ENCODE measurements around the gene CNNM1. TPM values are rescaled to one million over a fixed set of nuclear protein-coding genes. Genes with fewer than 3 reads are reported as not detected.

The CNNM1 gene
- total and polyA plus RNA-seq, 2 donors (not counting 3 experiments of a cell fraction or from before 2014, with no cell fraction given), result not detected

GRCh38 chr10:99369551-99369950 lies 40.4 kb downstream of the CNNM1 start:
- intact Hi-C loops (cut with micrococcal nuclease), result no loop called here
- Histone ChIP-seq H3K4me2 (ENCODE audit: insufficient read depth, low read length) (no peak overlapping the region), H3K9me3 (replicated peaks; ENCODE audit: control insufficient read depth, insufficient read depth, low read length) (no peaks in the 10 kb centered on the region), H2AFZ (ENCODE audit: low read depth, low read length) (no peak overlapping the region), H3K36me3 (ENCODE audit: control insufficient read depth in 2 of 2, extremely low read depth in 1 of 2, insufficient read depth in 2 of 2, low read length in 2 of 2) (no peaks in the 10 kb centered on the region), H4K20me1 (replicated peaks; ENCODE audit: control insufficient read depth, extremely low read depth, insufficient read depth, low read length) (no peaks in the 10 kb centered on the region), H3K9ac (replicated peaks; ENCODE audit: extremely low read depth, insufficient read depth, low read length) (no peak overlapping the region), H3K9me1 (replicated peaks; ENCODE audit: control insufficient read depth, extremely low read depth, insufficient read depth, low read length) (no peaks in the 10 kb centered on the region), H3K4me3 (replicated peaks in 1 of 3; ENCODE audit: insufficient read depth in 1 of 3, low read depth in 1 of 3, low read length in 3 of 3) (no peak overlapping the region), H3K27ac (ENCODE audit: insufficient read depth, low read depth, low read length) (no peak overlapping the region), H3K79me2 (ENCODE audit: control insufficient read depth, insufficient read depth, low read length) (no peaks in the 10 kb centered on the region), H3K4me1 (ENCODE audit: control insufficient read depth, extremely low read depth, insufficient read depth, low read length) (peaks cover 6% of the 10 kb centered on the region), H3K27me3 (ENCODE audit: control insufficient read depth in 2 of 2, insufficient read depth in 2 of 2, low read length in 2 of 2) (peaks cover 30 to 35% of the 10 kb centered on the region in 2 experiments)
- ChIA-PET CTCF (no interaction called here), POLR2A (no interaction called here)
- dilution Hi-C loops (cut with MboI; ENCODE audit: extremely low pct_ligation_motif_present, low sequenced_read_pairs), result no loop called here
- no peak for DNase-seq (ENCODE audit: low read depth, low spot score)
- no peak for FAIRE-seq
- no TSS peak for BruUV-seq (replicated peaks)
- TF ChIP-seq POLR2A (IDR thresholded peaks at IDR 0.05; ENCODE audit: low read depth, low read length), result no peak
- no peak for TF ChIP-seq EZH2 (IDR thresholded peaks at IDR 0.05; ENCODE audit: borderline replicate concordance, low read depth, low read length, severe bottlenecking)
- no peak for TF ChIP-seq JUN (IDR thresholded peaks at IDR 0.05; ENCODE audit: borderline replicate concordance, insufficient read depth, insufficient read length, low read depth)
- no peak for TF ChIP-seq MYC (IDR thresholded peaks at IDR 0.05; ENCODE audit: low read depth, low read length)
- TF ChIP-seq CTCF (IDR thresholded peaks at IDR 0.05; ENCODE audit: extremely low read depth in 1 of 2, insufficient read depth in 1 of 2, low read depth in 1 of 2, low read length in 2 of 2), result no peak
- no peak for TF ChIP-seq FOS (IDR thresholded peaks at IDR 0.05; ENCODE audit: borderline replicate concordance, insufficient read depth, low read length)
- no peak for TF ChIP-seq GATA2 (IDR thresholded peaks at IDR 0.05; ENCODE audit: insufficient read depth, insufficient read length, low read depth, low read length)
- no peak for TF ChIP-seq POLR2AphosphoS5 (IDR thresholded peaks at IDR 0.05; ENCODE audit: insufficient read depth, low read depth, low read length)
- TF ChIP-seq MAX (IDR thresholded peaks at IDR 0.05; ENCODE audit: insufficient read depth, insufficient read length), result no peak

All from endothelial cell of umbilical vein (primary cell).